ENCODE results near the gene FES.

GRCh38 chr15:90875549-90875981 lies 8.7 kb upstream of the FES start:
- TF ChIP-seq CTCF (IDR thresholded peaks at IDR 0.05; ENCODE audit: low read depth, low read length) (no peak), POLR2A (IDR thresholded peaks at IDR 0.05; ENCODE audit: extremely low read depth, insufficient read length) (no peak), MYC (IDR thresholded peaks at IDR 0.05; ENCODE audit: low read depth, low read length) (no peak), MAX (IDR thresholded peaks at IDR 0.05; ENCODE audit: low read depth, low read length) (no peak)

Measured in NB4 (cell line).